Astrocyte of the spinal cord (primary cell): ENCODE data around the gene PYGO2.

Experiments used
- DNase-seq: peaks from one replicate; pipeline ENCODE4 v3.0.0; 2011; ENCODE audit warnings: low read depth, low spot score
- H3K4me3 ChIP-seq: 2 replicates; pipeline ENCODE4 v1.5.1; 2011; ENCODE audit warnings: low read depth, mild to moderate bottlenecking, low read length, moderate library complexity
- CTCF ChIP-seq: IDR thresholded peaks from 2 replicates; pipeline ENCODE4 v1.5.1; 2012; ENCODE audit warnings: low read depth, mild to moderate bottlenecking, low read length, inconsistent platforms
- in situ Hi-C: cut with HindIII; loops from 2 replicates; pipeline ENCODE4 v1.10.0; 2017; ENCODE audit warnings: low sequenced_read_pairs

PYGO2 gene

GRCh38 chr1:154956544-154956941 is 5.0 kb downstream of the PYGO2 start:
- H3K4me3 ChIP-seq = peak overlapping the region; percentile 52
- in situ Hi-C loops = no loop called here
- no peak for TF ChIP-seq CTCF
- no peak for DNase-seq

- peak; percentile 93 for DNase-seq
- in situ Hi-C loops = no loop called here
- peak; percentile 45 for TF ChIP-seq CTCF
- H3K4me3 ChIP-seq = peak within 1 kb of the TSS; percentile 52
Measured at GRCh38 chr1:154955718-154956543, 5.7 kb downstream of the PYGO2 start, which contains the start of gene PBXIP1. Gene PBXIP1, minus strand, starts transcription at chr1:154956099. Its CDS starts 2,378 bp downstream, at chr1:154953721.

GRCh38 chr1:154955039-154955717 is 6.4 kb downstream of the PYGO2 start:
- TF ChIP-seq CTCF = no peak
- peak overlapping the region; percentile 52 for H3K4me3 ChIP-seq
- peak; percentile 80 for DNase-seq
- in situ Hi-C loops = no loop called here

GRCh38 chr1:154954541-154954940 is 7.0 kb downstream of the PYGO2 start:
- in situ Hi-C loops = no loop called here
- no peak for TF ChIP-seq CTCF
- H3K4me3 ChIP-seq = no peak overlapping the region
- no peak for DNase-seq

GRCh38 chr1:154953611-154954038 is 8.0 kb downstream of the PYGO2 start:
- no peak for TF ChIP-seq CTCF
- in situ Hi-C loops = no loop called here
- DNase-seq = no peak
- no peak overlapping the region for H3K4me3 ChIP-seq

GRCh38 chr1:154952664-154953063 is 8.9 kb downstream of the PYGO2 start:
- no peak overlapping the region for H3K4me3 ChIP-seq
- DNase-seq = no peak
- no peak for TF ChIP-seq CTCF
- in situ Hi-C loops = no loop called here
